ENCODE data around the gene CCDC77.

GRCh38 chr12:466039-466438, 64.6 kb downstream of the CCDC77 start:
- no peak for TF ChIP-seq CTCF (conservative IDR thresholded peaks at IDR 0.05 in 1 of 2, IDR thresholded peaks at IDR 0.05 in 1 of 2; ENCODE audit: extremely low read depth in 1 of 2, insufficient read depth in 1 of 2, low read depth in 1 of 2, low read length in 2 of 2)
- no peak for TF ChIP-seq EZH2 (IDR thresholded peaks at IDR 0.05; ENCODE audit: borderline replicate concordance, low read length)

Measured in mammary epithelial cell (primary cell).